Bone marrow (tissue), 2 donors: ENCODE data around the gene FGF22.

Experiments used
- DNase-seq, 2 donors: peaks; one replicate each; lab custom pipeline; 2025; lab: John Stamatoyannopoulos, UW

FGF22 gene

DNA sequence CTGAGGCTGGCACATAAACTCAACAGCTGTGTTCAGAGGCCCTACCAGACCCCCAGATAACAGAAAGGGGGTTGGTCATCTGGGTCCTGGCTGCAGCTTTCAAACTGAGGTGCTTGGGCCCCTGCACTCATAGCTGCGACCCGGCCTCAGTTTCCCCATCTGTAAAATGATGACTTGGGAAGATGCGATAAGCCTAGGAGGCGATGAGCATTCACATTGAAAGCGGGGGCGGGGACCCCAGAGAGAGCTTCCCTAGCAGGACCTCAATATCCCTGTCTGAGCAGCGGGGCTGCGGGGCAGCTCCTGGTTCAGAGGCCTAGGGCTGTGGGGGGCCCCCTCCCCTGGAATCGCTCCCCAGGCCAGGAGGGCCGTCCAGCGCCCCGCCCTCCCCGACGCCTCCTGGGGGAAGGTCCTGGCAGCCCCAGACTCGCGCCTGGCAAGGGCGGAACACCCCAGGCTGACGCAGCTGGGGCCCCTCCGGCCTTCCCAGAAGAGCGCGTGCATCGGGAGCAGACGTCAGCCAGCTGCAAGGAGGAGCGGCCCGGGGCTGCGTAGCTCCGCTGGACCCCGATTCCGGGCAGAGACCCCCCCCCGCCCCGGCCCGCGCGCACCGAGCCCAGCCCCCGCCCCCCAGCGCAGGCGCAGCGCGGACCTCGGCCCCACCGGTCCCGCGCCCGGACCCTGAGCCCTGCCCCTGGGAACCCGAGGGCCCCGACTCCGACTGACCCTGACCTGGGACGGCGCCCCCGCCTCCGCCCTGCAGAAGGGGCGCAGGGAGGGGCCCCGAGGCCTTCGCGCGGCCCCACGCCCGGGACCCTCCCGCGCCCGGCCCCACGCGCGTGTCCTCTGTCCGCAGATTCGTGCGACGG, 40.0 kb downstream of the FGF22 start:
- DNase-seq, result no peak

DNA sequence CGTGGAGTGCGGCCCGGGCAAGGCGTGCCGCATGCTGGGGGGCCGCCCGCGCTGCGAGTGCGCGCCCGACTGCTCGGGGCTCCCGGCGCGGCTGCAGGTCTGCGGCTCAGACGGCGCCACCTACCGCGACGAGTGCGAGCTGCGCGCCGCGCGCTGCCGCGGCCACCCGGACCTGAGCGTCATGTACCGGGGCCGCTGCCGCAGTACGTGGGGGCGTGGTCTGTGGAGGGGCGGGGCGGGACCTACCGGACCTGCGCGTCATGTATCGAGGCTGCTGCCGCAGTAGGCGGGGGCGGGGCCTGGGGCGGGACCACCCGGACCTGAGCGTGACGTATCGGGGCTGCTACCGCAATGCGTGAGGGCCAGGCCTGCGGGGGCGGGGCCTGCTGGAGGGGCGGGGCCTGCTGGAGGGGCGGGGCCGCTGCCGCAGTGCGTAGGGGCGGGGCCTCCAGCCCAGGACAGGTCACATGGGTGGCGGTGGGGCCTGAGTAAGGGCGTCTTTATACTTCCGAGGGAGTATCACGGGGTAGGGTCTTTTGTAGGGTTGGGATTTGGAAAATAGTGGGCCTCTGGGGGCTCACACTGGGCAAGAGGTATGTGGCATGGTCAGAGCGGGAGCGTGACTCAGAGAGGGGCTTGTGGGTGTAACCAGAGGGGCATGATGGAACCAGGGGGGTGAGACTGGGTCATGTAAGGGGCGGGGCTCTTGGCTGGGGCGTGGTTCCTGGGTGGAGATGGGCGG, 40.8 kb downstream of the FGF22 start:
- DNase-seq, result peak; percentile 96 to 100

DNA sequence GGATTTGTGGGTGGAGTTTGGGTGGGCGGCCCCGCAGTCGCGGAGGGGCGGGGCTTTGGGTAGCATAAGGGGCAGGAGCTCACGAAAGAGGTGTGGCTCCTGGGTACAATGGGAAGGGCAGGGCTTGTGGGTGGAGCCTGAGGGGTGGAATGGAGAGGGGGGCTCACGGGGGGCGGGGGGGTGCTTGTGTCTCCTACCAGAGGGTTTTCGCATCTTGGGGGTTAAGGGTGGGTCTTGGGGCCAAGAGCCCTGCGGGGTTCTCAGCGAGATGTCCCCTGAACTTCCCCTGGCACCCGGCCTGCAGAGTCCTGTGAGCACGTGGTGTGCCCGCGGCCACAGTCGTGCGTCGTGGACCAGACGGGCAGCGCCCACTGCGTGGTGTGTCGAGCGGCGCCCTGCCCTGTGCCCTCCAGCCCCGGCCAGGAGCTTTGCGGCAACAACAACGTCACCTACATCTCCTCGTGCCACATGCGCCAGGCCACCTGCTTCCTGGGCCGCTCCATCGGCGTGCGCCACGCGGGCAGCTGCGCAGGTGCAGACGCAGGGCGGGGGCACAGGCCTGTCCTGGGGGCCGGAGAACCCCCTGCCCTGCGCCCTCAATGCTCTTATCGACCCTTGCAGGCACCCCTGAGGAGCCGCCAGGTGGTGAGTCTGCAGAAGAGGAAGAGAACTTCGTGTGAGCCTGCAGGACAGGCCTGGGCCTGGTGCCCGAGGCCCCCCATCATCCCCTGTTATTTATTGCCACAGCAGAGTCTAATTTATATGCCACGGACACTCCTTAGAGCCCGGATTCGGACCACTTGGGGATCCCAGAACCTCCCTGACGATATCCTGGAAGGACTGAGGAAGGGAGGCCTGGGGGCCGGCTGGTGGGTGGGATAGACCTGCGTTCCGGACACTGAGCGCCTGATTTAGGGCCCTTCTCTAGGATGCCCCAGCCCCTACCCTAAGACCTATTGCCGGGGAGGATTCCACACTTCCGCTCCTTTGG, 41.6 kb downstream of the FGF22 start:
- no peak for DNase-seq

DNA sequence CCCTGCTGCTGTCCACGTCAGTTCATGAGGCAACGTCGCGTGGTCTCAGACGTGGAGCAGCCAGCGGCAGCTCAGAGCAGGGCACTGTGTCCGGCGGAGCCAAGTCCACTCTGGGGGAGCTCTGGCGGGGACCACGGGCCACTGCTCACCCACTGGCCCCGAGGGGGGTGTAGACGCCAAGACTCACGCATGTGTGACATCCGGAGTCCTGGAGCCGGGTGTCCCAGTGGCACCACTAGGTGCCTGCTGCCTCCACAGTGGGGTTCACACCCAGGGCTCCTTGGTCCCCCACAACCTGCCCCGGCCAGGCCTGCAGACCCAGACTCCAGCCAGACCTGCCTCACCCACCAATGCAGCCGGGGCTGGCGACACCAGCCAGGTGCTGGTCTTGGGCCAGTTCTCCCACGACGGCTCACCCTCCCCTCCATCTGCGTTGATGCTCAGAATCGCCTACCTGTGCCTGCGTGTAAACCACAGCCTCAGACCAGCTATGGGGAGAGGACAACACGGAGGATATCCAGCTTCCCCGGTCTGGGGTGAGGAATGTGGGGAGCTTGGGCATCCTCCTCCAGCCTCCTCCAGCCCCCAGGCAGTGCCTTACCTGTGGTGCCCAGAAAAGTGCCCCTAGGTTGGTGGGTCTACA, 43.1 kb downstream of the FGF22 start:
- no peak for DNase-seq

DNA sequence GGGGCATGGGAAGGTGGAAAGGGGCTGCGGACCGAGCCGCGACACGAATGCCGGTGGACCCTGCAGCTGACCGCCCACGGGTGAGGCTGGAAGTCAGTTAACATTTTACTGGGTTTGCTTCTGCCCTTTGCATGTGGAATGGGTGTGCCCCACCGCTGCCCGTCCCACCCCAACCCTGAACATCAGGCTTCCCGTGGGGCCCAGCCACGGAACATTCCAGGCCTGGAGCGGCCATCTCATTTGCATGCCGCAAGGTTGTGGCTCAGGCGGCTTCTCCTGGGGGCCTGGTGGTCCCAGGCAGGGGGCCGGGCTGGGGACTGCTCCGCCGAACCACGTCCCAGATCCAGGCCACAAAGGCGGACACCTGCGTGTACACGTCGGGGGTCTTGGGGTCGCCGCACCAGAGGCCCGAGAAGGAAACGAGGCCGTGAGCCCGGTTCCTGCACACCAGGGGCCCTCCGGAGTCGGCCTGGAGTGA, 45.8 kb downstream of the FGF22 start:
- DNase-seq, result no peak

DNA sequence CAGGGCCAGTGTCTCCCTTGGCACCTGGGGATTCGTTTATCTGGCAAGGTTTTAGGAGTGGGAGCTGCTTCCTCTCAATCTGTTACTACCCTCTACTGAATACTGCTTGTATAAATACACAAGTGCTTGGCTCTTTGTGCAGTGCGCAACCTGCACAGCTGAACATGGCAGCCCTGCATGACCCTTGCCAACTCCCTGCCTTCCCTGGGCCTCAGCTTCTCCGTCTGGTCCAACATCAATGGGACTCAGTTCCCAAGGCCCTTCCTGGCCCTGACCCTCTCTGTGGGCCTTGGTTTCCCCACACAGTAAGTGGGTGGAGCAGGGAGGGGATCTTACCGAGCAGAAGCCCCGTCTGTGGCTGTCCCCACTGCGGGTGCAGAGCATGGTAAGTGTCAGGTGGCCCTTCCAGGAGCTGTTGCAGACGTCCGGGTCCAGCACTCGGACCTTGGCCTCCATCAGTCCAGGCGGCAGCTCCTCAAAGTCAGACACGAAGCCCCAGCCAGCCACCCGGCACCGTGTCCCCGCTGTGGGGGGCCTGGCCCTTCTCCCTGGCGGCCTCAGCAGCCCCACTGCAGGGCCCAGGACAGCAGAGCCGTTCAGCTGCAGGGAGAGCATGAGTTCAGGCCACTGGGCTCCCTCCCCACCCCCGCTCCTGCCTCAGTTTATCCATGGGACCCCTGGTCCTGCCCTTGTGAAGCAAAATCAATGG, 47.1 kb downstream of the FGF22 start:
- DNase-seq, result no peak

DNA sequence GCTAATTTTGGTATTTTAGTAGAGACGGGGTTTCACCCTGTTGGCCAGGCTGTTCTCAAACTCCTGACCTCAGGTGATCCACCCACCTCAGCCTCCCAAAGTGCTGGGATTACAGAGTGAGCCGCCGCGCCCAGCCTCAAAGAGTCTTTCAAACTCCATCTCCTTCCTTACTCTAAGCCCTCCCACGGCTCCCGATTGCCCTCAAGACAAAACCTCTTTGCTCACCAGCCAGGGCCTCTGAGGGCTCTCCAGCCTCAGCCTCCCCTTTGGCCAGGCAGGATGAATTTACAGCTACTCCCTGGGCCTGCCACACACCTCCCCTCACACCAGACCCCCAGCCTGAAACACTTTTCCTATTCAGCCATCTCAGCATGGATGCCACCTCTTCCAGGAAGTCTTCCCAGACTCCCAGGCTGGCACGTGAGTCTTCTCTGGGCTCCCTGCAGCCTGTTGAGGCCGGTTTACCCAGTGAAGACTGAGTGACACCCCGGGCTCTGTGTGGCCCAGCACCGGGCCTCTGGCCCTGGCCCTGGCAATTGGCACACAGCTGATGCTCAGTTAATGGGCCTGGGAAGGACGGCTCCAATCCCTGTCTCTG, 48.0 kb downstream of the FGF22 start:
- DNase-seq, result no peak

DNA sequence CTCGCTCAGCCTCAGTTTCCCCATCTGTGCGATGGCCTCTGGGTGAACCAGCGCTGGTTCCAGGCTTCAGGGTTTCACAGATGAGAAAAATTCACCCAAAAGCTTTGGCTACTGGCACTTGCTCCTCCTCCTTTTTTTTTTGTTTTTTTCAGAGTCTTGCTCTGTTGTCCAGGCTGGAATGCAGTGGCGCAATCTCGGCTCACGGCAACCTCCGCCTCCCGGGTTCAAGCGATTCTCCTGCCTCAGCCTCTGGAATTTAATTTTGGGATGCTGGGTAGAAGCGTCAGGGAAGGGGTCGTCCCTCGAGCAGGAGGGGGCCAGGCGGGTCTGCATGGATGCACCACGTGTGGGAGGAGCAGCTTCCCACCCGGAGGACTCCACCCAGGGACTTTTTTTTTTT, 48.5 kb downstream of the FGF22 start:
- DNase-seq, result no peak

DNA sequence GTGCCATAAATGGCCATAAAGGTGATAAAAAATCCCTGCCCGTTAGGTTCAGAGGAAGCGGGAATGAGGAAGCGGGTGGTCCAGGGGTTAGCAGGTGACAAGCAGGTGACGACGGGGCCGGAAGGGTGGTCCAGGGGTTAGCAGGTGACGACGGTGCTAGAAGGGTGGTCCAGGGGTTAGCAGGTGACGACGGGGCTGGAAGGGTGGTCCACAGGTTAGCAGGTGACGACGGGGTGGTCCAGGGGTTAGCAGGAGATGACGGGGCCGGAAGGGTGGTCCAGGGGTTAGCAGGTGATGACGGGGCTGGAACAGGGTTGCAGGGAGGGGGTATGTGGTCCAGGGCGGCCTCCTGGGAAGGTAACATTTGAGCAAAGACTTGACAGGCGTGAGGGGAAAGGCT, 49.3 kb downstream of the FGF22 start:
- DNase-seq, result no peak

DNA sequence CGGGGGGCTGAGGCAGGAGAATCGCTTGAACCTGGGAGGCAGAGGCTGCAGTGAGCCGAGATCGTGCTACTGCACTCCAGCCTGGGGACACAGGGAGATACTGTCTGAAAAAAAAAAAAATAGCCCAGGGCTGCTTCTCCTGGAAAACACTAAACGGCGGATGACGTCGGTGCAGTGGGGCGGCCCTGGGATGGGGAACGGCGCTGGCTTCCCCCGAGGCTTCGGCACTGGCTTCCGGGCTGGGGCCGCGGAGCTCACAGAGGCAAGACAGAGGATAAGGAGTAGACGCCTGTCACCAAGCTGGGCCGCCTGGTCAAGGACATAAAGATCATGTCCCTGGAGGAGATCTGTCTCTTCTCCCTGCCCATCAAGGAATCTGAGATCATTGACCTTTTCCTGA, 50.5 kb downstream of the FGF22 start:
- DNase-seq, result no peak
